ENCODE data around the gene CETP.

DNA sequence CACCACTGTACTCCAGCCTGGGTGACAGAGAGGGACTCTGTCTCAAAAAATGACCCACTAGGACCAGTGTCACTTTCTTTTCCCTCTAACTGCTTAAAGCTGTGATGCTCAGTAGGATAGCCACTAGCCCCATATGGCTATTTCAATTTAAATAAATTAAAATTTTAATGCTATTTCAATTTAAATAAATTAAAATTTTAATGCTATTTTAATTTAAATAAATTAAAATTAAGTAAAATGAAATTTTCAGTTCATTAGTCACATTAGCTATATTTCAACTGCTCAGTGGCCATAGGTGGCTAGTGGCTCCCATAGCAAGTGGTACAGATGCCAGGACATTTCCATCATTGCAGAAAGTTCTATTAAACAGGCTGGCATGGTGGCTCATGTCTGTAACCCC lies 70.6 kb downstream of the CETP start:
- TF ChIP-seq, protein P1, sequence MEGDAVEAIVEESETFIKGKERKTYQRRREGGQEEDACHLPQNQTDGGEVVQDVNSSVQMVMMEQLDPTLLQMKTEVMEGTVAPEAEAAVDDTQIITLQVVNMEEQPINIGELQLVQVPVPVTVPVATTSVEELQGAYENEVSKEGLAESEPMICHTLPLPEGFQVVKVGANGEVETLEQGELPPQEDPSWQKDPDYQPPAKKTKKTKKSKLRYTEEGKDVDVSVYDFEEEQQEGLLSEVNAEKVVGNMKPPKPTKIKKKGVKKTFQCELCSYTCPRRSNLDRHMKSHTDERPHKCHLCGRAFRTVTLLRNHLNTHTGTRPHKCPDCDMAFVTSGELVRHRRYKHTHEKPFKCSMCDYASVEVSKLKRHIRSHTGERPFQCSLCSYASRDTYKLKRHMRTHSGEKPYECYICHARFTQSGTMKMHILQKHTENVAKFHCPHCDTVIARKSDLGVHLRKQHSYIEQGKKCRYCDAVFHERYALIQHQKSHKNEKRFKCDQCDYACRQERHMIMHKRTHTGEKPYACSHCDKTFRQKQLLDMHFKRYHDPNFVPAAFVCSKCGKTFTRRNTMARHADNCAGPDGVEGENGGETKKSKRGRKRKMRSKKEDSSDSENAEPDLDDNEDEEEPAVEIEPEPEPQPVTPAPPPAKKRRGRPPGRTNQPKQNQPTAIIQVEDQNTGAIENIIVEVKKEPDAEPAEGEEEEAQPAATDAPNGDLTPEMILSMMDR (IDR thresholded peaks at IDR 0.05; ENCODE audit: control extremely low read depth in 1 of 3, insufficient read depth in 1 of 3, low read depth in 1 of 3, low read length in 3 of 3) = no peak
- TF ChIP-seq, protein P2, sequence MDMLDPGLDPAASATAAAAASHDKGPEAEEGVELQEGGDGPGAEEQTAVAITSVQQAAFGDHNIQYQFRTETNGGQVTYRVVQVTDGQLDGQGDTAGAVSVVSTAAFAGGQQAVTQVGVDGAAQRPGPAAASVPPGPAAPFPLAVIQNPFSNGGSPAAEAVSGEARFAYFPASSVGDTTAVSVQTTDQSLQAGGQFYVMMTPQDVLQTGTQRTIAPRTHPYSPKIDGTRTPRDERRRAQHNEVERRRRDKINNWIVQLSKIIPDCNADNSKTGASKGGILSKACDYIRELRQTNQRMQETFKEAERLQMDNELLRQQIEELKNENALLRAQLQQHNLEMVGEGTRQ (IDR thresholded peaks at IDR 0.05; ENCODE audit: low read length) = no peak
